Measurements from ENCODE around the gene CDC123. TPM values are rescaled to one million over a fixed set of nuclear protein-coding genes. Genes with fewer than 3 reads are reported as not detected.
"Not testable (repeated sequence)": the region's sequence is repeated elsewhere in the genome, so short reads cannot be mapped to it uniquely, and the experiment has no call there.

The CDC123 gene
- total RNA-seq, 1 donor from 2014 or later: 208 TPM

DNA sequence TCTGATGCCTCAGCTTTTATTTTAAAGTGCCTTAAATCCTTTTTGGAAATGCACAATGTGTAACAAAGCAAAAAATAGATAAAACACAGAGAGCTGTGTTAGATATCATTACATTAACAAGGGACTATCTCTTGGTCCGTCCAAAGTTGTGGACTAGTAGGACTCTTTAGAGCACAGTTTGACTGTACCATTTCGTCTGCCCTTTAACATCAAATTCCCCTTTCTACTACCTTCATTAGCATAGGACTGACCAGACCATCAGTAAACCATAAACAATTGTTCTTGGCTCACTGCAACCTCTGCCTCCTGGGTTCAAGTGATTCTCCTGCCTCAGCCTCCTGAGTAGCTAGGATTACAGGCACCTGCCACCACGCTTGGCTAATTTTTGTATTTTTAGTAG, 101.8 kb downstream of the CDC123 start:
- not testable (repeated sequence) for DNase-seq (ENCODE audit: low read depth, low spot score)

DNA sequence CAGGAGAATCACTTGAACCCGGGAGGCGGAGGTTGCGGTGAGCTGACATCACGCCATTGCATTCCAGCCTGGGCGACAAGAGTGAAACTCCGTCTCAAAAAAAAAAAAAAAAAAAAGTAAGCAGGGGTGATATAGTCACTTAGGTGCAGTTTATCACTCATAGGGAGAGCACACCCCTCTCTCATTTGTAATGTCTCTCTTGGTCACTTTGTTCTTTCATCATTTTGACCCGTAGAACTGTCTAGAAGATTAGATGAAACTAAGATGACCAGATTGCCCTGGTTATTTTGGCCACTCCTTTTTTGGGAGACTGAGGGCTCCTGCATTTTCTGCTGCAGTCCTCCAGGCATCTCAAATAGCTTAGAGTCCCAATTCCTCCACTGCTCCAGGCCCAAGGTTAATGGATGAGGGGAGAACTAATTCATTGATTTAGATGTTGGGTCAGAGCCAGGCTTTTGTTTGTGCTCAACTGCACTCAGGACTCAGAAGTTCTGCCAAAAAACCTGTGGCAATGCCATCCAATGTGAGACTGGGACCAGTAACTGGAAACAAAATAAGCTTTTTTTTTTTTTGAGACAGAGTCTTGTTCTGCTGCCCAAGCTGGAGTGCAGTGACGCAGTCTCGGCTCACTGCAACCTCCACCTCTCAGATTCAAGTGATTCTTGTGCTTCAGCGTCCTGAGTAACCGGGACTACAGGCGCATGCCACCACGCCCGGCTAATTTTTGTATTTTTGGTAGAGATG, 103.4 kb downstream of the CDC123 start:
- DNase-seq (ENCODE audit: low read depth, low spot score): no peak

Other genes with a start within 250 kb of the CDC123 start
- gene UPF2, start 153.4 kb upstream of the CDC123 start, total RNA-seq: 15.7 and 22.8 TPM in 2 replicates
- 15.7 and 19.8 TPM in 2 replicates for gene DHTKD1, start 127.2 kb upstream of the CDC123 start, total RNA-seq
- 3.9 and 6.6 TPM in 2 replicates for gene SEC61A2, start 66.5 kb upstream of the CDC123 start, total RNA-seq
- 58.8 and 86.5 TPM in 2 replicates for gene NUDT5, start 297 bp upstream of the CDC123 start, total RNA-seq
- 0.86 and 3.1 TPM in 2 replicates for gene CAMK1D, start 153.4 kb downstream of the CDC123 start, total RNA-seq

Measured in pulmonary artery endothelial cell (primary cell).